HUES6 (cell line): Measurements from ENCODE around the gene NGEF.

Experiments used
- H3K27ac ChIP-seq: 2 replicates; pipeline ENCODE4 v1.7.0; 2013; ENCODE audit warnings: low read depth, mild to moderate bottlenecking, low read length, inconsistent platforms
- H3K27me3 ChIP-seq: 2 replicates; pipeline ENCODE4 v1.6.1; 2013; ENCODE audit warnings: low read length; ENCODE audit not compliant: control insufficient read depth, insufficient read depth
- H3K36me3 ChIP-seq: 2 replicates; pipeline ENCODE4 v1.6.1; 2013; ENCODE audit warnings: low read length; ENCODE audit not compliant: control insufficient read depth, insufficient read depth
- H3K4me1 ChIP-seq: 2 replicates; pipeline ENCODE4 v1.6.1; 2013; ENCODE audit warnings: low read length; ENCODE audit not compliant: control insufficient read depth, insufficient read depth
- H3K4me3 ChIP-seq: 2 replicates; pipeline ENCODE4 v1.5.1; 2013; ENCODE audit warnings: low read depth, low read length
- H3K9ac ChIP-seq: one replicate; pipeline ENCODE4 v1.6.1; 2013; ENCODE audit warnings: mild to moderate bottlenecking, low read length
- H3K9me3 ChIP-seq: 2 replicates; pipeline ENCODE4 v1.6.1; 2013; ENCODE audit warnings: low read depth, low read length; ENCODE audit not compliant: control insufficient read depth, insufficient read depth

Gene NGEF

GRCh38 chr2:232878855-232879617 is 134.0 kb downstream of the NGEF start:
- Histone ChIP-seq H3K4me3 (no peak overlapping the region), H3K27ac (no peak overlapping the region), H3K9ac (no peak overlapping the region), H3K9me3 (no peaks in the 10 kb centered on the region), H3K4me1 (0 out of 2 replicates have a peak, but pooled peaks cover 6% of the 10 kb centered on the region), H3K36me3 (no peaks in the 10 kb centered on the region), H3K27me3 (peaks cover 39% of the 10 kb centered on the region)

DNA sequence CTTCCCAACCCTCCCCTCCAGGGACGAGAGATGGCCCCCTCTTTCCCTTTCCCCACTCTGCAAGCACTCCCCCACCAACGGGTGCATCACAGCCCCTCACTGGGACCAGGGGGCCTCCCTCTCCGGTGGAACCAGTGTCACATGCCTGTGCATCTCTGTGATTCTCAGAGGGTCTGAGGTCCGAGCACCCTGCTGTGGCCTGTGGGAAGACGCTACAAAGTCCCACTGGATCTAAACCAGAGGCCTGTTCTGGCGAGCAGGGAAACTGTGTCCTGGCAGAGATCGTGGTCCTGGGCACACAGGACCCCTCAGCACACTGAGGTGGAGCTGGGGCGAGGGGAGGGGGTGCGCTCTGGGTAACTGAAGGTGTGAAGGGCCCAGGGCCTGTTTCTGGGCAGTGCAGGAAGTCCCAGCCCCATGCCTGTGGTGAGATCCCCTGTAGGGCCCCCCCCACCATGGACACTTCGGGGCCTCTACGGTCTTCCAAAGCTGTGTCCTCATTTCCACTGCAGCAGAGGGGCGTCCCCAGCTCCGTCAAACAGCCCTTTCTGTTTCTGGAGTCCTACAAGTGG is 135.0 kb downstream of the NGEF start:
- Histone ChIP-seq H3K4me3 (no peak overlapping the region), H3K9me3 (no peaks in the 10 kb centered on the region), H3K9ac (no peak overlapping the region), H3K27me3 (peaks cover 39% of the 10 kb centered on the region), H3K4me1 (0 out of 2 replicates have a peak, but pooled peaks cover 6% of the 10 kb centered on the region), H3K27ac (no peak overlapping the region), H3K36me3 (no peaks in the 10 kb centered on the region)

DNA sequence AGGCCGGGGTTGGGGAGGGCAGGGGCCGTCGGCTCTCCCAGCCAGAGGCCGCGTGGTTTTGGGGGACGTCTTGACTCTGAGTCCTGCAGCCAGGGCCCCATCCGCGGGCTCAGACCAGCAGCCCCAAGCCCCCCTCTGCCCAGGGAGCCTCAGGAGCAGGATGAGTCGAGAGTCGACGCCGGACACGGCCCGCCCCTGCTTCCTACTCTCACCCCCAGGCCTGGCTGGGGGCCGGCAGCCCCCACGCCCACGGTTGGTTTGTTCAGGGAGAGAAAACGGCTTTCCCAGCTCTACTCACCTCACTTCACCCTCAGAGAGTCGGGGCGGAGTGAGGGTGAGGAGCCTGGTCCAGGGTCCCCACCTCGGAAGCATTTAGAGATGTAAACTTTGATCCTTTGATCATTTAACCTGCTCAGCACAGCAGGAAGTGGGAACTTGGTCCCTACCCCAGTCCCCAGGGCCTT is 136.0 kb downstream of the NGEF start:
- Histone ChIP-seq H3K27ac (no peak overlapping the region), H3K9ac (peak overlapping the region; percentile 51), H3K4me3 (peak overlapping the region; percentile 74)

GRCh38 chr2:232876161-232876977 is 136.7 kb downstream of the NGEF start:
- Histone ChIP-seq H3K9ac (peak overlapping the region; percentile 51), H3K4me3 (peak overlapping the region; percentile 74), H3K4me1 (0 out of 2 replicates have a peak, but pooled peaks cover 6% of the 10 kb centered on the region)

More for the DNA sequence above, 136.0 kb downstream of the NGEF start:
- no peaks in the 10 kb centered on the region for H3K36me3 ChIP-seq
- H3K9me3 ChIP-seq: no peaks in the 10 kb centered on the region
- peaks cover 39% of the 10 kb centered on the region for H3K27me3 ChIP-seq
- H3K4me1 ChIP-seq: 0 out of 2 replicates have a peak, but pooled peaks cover 6% of the 10 kb centered on the region

GRCh38 chr2:232875256-232876121 is 137.6 kb downstream of the NGEF start:
- H3K27ac ChIP-seq: no peak overlapping the region
- H3K9me3 ChIP-seq: no peaks in the 10 kb centered on the region
- 0 out of 2 replicates have a peak, but pooled peaks cover 6% of the 10 kb centered on the region for H3K4me1 ChIP-seq
- H3K27me3 ChIP-seq: peaks cover 39% of the 10 kb centered on the region
- peak overlapping the region; percentile 50 for H3K4me3 ChIP-seq
- no peak overlapping the region for H3K9ac ChIP-seq
- no peaks in the 10 kb centered on the region for H3K36me3 ChIP-seq

More at GRCh38 chr2:232876161-232876977, 136.7 kb downstream of the NGEF start:
- Histone ChIP-seq H3K36me3 (no peaks in the 10 kb centered on the region), H3K9me3 (no peaks in the 10 kb centered on the region), H3K27ac (no peak overlapping the region), H3K27me3 (peaks cover 39% of the 10 kb centered on the region)

DNA sequence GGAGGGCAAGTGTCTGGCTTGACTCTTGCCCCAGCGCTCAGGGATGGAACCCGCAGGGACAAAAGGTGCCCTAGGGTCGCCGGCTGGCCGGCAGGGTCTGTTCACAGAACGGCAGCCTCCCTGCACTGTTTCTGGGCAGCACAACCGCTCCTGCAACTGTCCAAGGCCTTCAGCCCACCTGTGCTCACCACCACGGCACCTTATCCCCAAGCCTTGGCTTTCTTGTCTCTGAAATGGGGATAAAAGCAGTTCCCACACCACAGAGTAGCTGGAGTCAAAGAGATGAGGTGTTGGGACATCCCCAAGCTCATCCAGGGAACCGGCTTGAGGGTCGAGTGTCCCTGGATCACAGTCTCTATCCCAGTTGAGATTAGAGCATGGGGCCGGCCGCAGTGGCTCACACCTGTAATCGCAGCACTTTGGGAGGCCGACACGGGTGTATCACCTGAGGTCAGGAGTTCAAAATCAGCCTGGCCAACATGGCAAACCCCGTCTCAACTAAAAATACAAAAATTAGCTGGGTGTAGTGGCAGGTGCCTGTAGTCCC is 138.3 kb downstream of the NGEF start:
- no peak overlapping the region for H3K4me3 ChIP-seq
- no peak overlapping the region for H3K27ac ChIP-seq
- H3K9me3 ChIP-seq: no peaks in the 10 kb centered on the region
- no peak overlapping the region for H3K9ac ChIP-seq
- H3K4me1 ChIP-seq: 0 out of 2 replicates have a peak, but pooled peaks cover 6% of the 10 kb centered on the region
- no peaks in the 10 kb centered on the region for H3K36me3 ChIP-seq
- peaks cover 39% of the 10 kb centered on the region for H3K27me3 ChIP-seq

- Histone ChIP-seq H3K4me3 (no peak overlapping the region), H3K9me3 (no peaks in the 10 kb centered on the region), H3K9ac (no peak overlapping the region), H3K27ac (no peak overlapping the region), H3K27me3 (peaks cover 39% of the 10 kb centered on the region), H3K4me1 (peaks cover 10% of the 10 kb centered on the region; the same call in 1 of the 2 replicates), H3K36me3 (no peaks in the 10 kb centered on the region)
These were observed 139.0 kb downstream of the NGEF start for GRCh38 chr2:232873909-232874641.

- Histone ChIP-seq H3K36me3 (no peaks in the 10 kb centered on the region), H3K4me3 (no peak overlapping the region), H3K27me3 (peaks cover 39% of the 10 kb centered on the region), H3K4me1 (peaks cover 10% of the 10 kb centered on the region; the same call in 1 of the 2 replicates), H3K9ac (no peak overlapping the region), H3K9me3 (no peaks in the 10 kb centered on the region), H3K27ac (no peak overlapping the region)
These were observed 139.7 kb downstream of the NGEF start for GRCh38 chr2:232873292-232873908.

GRCh38 chr2:232872826-232873225 is 140.2 kb downstream of the NGEF start:
- Histone ChIP-seq H3K9ac (no peak overlapping the region), H3K27me3 (peaks cover 33% of the 10 kb centered on the region), H3K4me3 (no peak overlapping the region), H3K27ac (no peak overlapping the region), H3K9me3 (no peaks in the 10 kb centered on the region), H3K36me3 (no peaks in the 10 kb centered on the region), H3K4me1 (peaks cover 10% of the 10 kb centered on the region; the same call in 1 of the 2 replicates)
